GM18498 (cell line): ENCODE measurements around the gene TMEM131L.
"Not testable (repeated sequence)": the region's sequence is repeated elsewhere in the genome, so short reads cannot be mapped to it uniquely, and the experiment has no call there.

Experiments used
- ATAC-seq: cut with Tn5 transposase; IDR thresholded peaks from one replicate; pipeline ENCODE4 v1.9.1; 2021; ENCODE audit warnings: mild to moderate bottlenecking, moderate library complexity; ENCODE audit not compliant: unreplicated experiment

Gene TMEM131L

GRCh38 chr4:153602758-153603157 is 136.6 kb downstream of the TMEM131L start:
- ATAC-seq: no peak

- ATAC-seq: no peak
Observed at GRCh38 chr4:153603258-153603657, 137.1 kb downstream of the TMEM131L start.

- ATAC-seq: no peak
Observed at GRCh38 chr4:153603835-153604234, 137.7 kb downstream of the TMEM131L start.

GRCh38 chr4:153609070-153609469 is 142.9 kb downstream of the TMEM131L start:
- not testable (repeated sequence) for ATAC-seq

GRCh38 chr4:153610623-153611376 is 144.6 kb downstream of the TMEM131L start:
- ATAC-seq: no peak

GRCh38 chr4:153611679-153612078 is 145.5 kb downstream of the TMEM131L start:
- ATAC-seq: no peak

GRCh38 chr4:153612878-153613277 is 146.7 kb downstream of the TMEM131L start:
- ATAC-seq: no peak

GRCh38 chr4:153616006-153616555 is 149.9 kb downstream of the TMEM131L start:
- no peak for ATAC-seq

GRCh38 chr4:153618833-153619232 is 152.7 kb downstream of the TMEM131L start:
- ATAC-seq: no peak

GRCh38 chr4:153619811-153620210 is 153.7 kb downstream of the TMEM131L start:
- no peak for ATAC-seq

- no peak for ATAC-seq
Observed at GRCh38 chr4:153620352-153620751, 154.2 kb downstream of the TMEM131L start.

GRCh38 chr4:153622093-153622492 is 155.9 kb downstream of the TMEM131L start:
- ATAC-seq: no peak

- ATAC-seq: no peak
Observed at GRCh38 chr4:153622778-153623240, 156.6 kb downstream of the TMEM131L start.

GRCh38 chr4:153623491-153623890 is 157.3 kb downstream of the TMEM131L start:
- no peak for ATAC-seq

- no peak for ATAC-seq
Observed at GRCh38 chr4:153628796-153629315, 162.7 kb downstream of the TMEM131L start.

- no peak for ATAC-seq
Observed at GRCh38 chr4:153629776-153630175, 163.6 kb downstream of the TMEM131L start.

- ATAC-seq: no peak
Observed at GRCh38 chr4:153634738-153635353, 168.7 kb downstream of the TMEM131L start.

- no peak for ATAC-seq
Observed at GRCh38 chr4:153635846-153636245, 169.7 kb downstream of the TMEM131L start.

GRCh38 chr4:153637201-153637600 is 171.0 kb downstream of the TMEM131L start:
- no peak for ATAC-seq

GRCh38 chr4:153638011-153638410 is 171.9 kb downstream of the TMEM131L start:
- ATAC-seq: no peak

- no peak for ATAC-seq
Observed at GRCh38 chr4:153638999-153639398, 172.8 kb downstream of the TMEM131L start.
